Large intestine (tissue), 3 donors: Measurements from ENCODE around the gene UBTD2. TPM values are rescaled to one million over a fixed set of nuclear protein-coding genes. Genes with fewer than 3 reads are reported as not detected.

Experiments
- DNase-seq, 2 donors: peaks; one replicate each; pipeline versions ENCODE4 v3.0.0 to v3.0.0-alpha.2; 2013
- H3K27ac ChIP-seq: one replicate; pipeline ENCODE4 v1.5.1; 2013; ENCODE audit warnings: low read length
- H3K27me3 ChIP-seq: 2 replicates; pipeline ENCODE4 v1.6.1; 2013; ENCODE audit warnings: low read length; ENCODE audit not compliant: control insufficient read depth, insufficient read depth
- H3K36me3 ChIP-seq: 2 replicates; pipeline ENCODE4 v1.6.1; 2013; ENCODE audit warnings: low read length; ENCODE audit not compliant: control insufficient read depth, insufficient read depth
- H3K4me1 ChIP-seq: one replicate; pipeline ENCODE4 v1.6.1; 2013; ENCODE audit warnings: low read length; ENCODE audit not compliant: control insufficient read depth, insufficient read depth
- H3K4me3 ChIP-seq: one replicate; pipeline ENCODE4 v1.5.1; 2013; ENCODE audit warnings: low read length
- H3K9me3 ChIP-seq: one replicate; pipeline ENCODE4 v1.6.1; 2013; ENCODE audit warnings: mild to moderate bottlenecking, low read depth, low read length, moderate library complexity; ENCODE audit not compliant: control insufficient read depth
- WGBS: methylation state at CpG from one replicate; pipeline ENCODE4 v1.1.5; 2013; ENCODE audit warnings: low lambda C conversion rate; ENCODE audit not compliant: insufficient coverage; 5-methylcytosine and 5-hydroxymethylcytosine counted together
- polyA plus RNA-seq: library from polyadenylated mRNA; unstranded; fragments of 120-200 nt; gene quantifications from one replicate; pipeline ENCODE4 v1.2.1, GENCODE V29; 2013

Gene UBTD2
- polyA plus RNA-seq, 1 donor: 43.6 TPM

GRCh38 chr5:172162323-172162986 lies 121.1 kb downstream of the UBTD2 start:
- no CpG with 5 or more reads among the region's 5 CpGs for WGBS
- H3K27me3 ChIP-seq: no peaks in the 10 kb centered on the region
- no peaks in the 10 kb centered on the region for H3K9me3 ChIP-seq
- H3K27ac ChIP-seq: no peak overlapping the region
- no peak for DNase-seq
- H3K36me3 ChIP-seq: no peaks in the 10 kb centered on the region
- no peaks in the 10 kb centered on the region for H3K4me1 ChIP-seq
- no peak overlapping the region for H3K4me3 ChIP-seq

GRCh38 chr5:172160506-172160905 lies 123.1 kb downstream of the UBTD2 start:
- WGBS: no CpG with 5 or more reads among the region's 9 CpGs
- Histone ChIP-seq H3K4me3 (no peak overlapping the region), H3K4me1 (no peaks in the 10 kb centered on the region)

More at GRCh38 chr5:172160506-172160905, 123.1 kb downstream of the UBTD2 start:
- no peak overlapping the region for H3K27ac ChIP-seq
- no peaks in the 10 kb centered on the region for H3K36me3 ChIP-seq
- H3K27me3 ChIP-seq: no peaks in the 10 kb centered on the region
- no peak for DNase-seq
- no peaks in the 10 kb centered on the region for H3K9me3 ChIP-seq

Other genes with a start within 250 kb of the UBTD2 start
- 10.6 TPM for gene STK10, start 95.5 kb downstream of the UBTD2 start, polyA plus RNA-seq
- not detected for gene EFCAB9, start 89.6 kb downstream of the UBTD2 start, polyA plus RNA-seq
- 11.0 TPM for gene SH3PXD2B, start 170.8 kb upstream of the UBTD2 start, polyA plus RNA-seq